H1 (cell line): ENCODE measurements around the gene TMEM127. TPM values are rescaled to one million over a fixed set of nuclear protein-coding genes. Genes with fewer than 3 reads are reported as not detected.
A peak's percentile ranks its signal among the peaks of the same experiment; 100 is the strongest.

ENCODE experiments used
- ASH2L ChIP-seq: fragments of 200-600, 300-600 bp; sonication (generic); IDR thresholded peaks from one replicate; pipeline ENCODE4 v1.7.1; 2017; ENCODE audit warnings: low read length
- BRCA1 ChIP-seq: IDR thresholded peaks from 2 replicates; pipeline ENCODE4 v1.6.1; 2012; ENCODE audit warnings: low read depth, low read length, improper control_type of control experiment
- CEBPB ChIP-seq: IDR thresholded peaks from 2 replicates; pipeline ENCODE4 v1.6.1; 2012; ENCODE audit warnings: low read depth, low read length
- CHD2 ChIP-seq: IDR thresholded peaks from 2 replicates; pipeline ENCODE4 v1.6.1; 2012; ENCODE audit warnings: low read length, improper control_type of control experiment
- CHD7 ChIP-seq: fragments of 300-600 bp; sonication (generic); IDR thresholded peaks from 2 replicates; pipeline ENCODE4 v1.7.1; 2012; ENCODE audit warnings: low read length, moderate library complexity, mild to moderate bottlenecking, inconsistent platforms; ENCODE audit not compliant: insufficient replicate concordance
- GABPA ChIP-seq: IDR thresholded peaks from 2 replicates; pipeline ENCODE4 v1.6.1; 2011; ENCODE audit warnings: mild to moderate bottlenecking, low read length, moderate library complexity, borderline replicate concordance; ENCODE audit not compliant: insufficient read depth
- GTF2F1 ChIP-seq: IDR thresholded peaks from 2 replicates; pipeline ENCODE4 v1.6.1; 2012; ENCODE audit warnings: low read depth, low read length, improper control_type of control experiment, borderline replicate concordance
- POLR2AphosphoS5 ChIP-seq: IDR thresholded peaks from 2 replicates; pipeline ENCODE4 v1.6.1; 2011; ENCODE audit warnings: low read depth, low read length
- SIRT6 ChIP-seq: IDR thresholded peaks from one replicate; pipeline ENCODE4 v1.7.1; 2012; ENCODE audit warnings: low read length, inconsistent platforms
- SIX5 ChIP-seq: IDR thresholded peaks from 2 replicates; pipeline ENCODE4 v1.6.1; 2011; ENCODE audit warnings: mild to moderate bottlenecking, low read depth, low read length
- SP1 ChIP-seq: IDR thresholded peaks from 2 replicates; pipeline ENCODE4 v1.6.1; 2011; ENCODE audit warnings: low read depth, low read length
- polyA plus RNA-seq, 7 experiments: library from polyadenylated mRNA; depleted of rRNA in 3 of 7; stranded (reverse) in 5 of 7; unstranded in 2 of 7; fragments of >200 nt in 5 of 7; fragments of 200-250 nt in 2 of 7; gene quantifications; 1 replicate in 5 of 7; 2 replicates in 1 of 7; 4 replicates in 1 of 7; pipeline versions ENCODE4 v1.2.1 to v1.2.3, GENCODE V29; 2011 to 2013; ENCODE audit warnings: missing spikeins in 2 of 7, mixed read lengths in 2 of 7
- total RNA-seq: library from RNA; stranded (reverse); fragmentation: NEBNext Ultra II Directional; extraction: Animal tissue kit (Norgen Biotek cat#: 25700); gene quantifications from 2 replicates; pipeline ENCODE4 v1.2.1, GENCODE V29; 2021

TMEM127 gene
- total and polyA plus RNA-seq, 2 of the 8 experiments (the other 6 are each of a cell fraction or from before 2014, with no cell fraction given), result 25.0 to 41.0 TPM

GRCh38 chr2:96265840-96266679 is at the start of gene TMEM127, which contains the start of gene CIAO1 (continued):
- no peak for TF ChIP-seq CHD7
- TF ChIP-seq CEBPB, result no peak
- TF ChIP-seq POLR2AphosphoS5, result no peak; the same call in 1 of the 2 replicates
- peak; percentile 33; the same call in 1 of the 2 replicates for TF ChIP-seq SP1
- TF ChIP-seq BRCA1, result peak; percentile 85
- peak; percentile 97 for TF ChIP-seq CHD2
- TF ChIP-seq GABPA, result peak; percentile 85
- TF ChIP-seq ASH2L, result peak; percentile 65
- TF ChIP-seq GTF2F1, result no peak
- peak; percentile 86 for TF ChIP-seq SIX5
- TF ChIP-seq SIRT6, result no peak
